HL-60 (cell line): ENCODE measurements around the gene DENND1A.

Experiments
- DNase-seq, 2 experiments: peaks; one replicate each; pipeline ENCODE4 v3.0.0-alpha.2; 2010 to 2020; ENCODE audit warnings: low read depth in 1 of 2, low spot score in 1 of 2
- H3K27ac ChIP-seq: fragments of 250-450 bp; sonication (Bioruptor Pico); replicated peaks from 2 replicates; pipeline ENCODE4 v1.5.1; 2020; ENCODE audit warnings: mild to moderate bottlenecking, moderate library complexity
- H3K27me3 ChIP-seq: fragments of 250-450 bp; sonication (Bioruptor Pico); 2 replicates; pipeline ENCODE4 v1.5.1; 2021; ENCODE audit warnings: mild to moderate bottlenecking, moderate library complexity; ENCODE audit not compliant: insufficient read depth, poor library complexity, severe bottlenecking
- H3K4me3 ChIP-seq: replicated peaks from 2 replicates; pipeline ENCODE4 v1.5.1; 2011; ENCODE audit warnings: mild to moderate bottlenecking, control low read depth, low read length; ENCODE audit not compliant: insufficient read depth
- GABPA ChIP-seq: IDR thresholded peaks from 2 replicates; pipeline ENCODE4 v1.6.1; 2012; ENCODE audit warnings: low read depth
- POLR2AphosphoS5 ChIP-seq: IDR thresholded peaks from 2 replicates; pipeline ENCODE4 v1.6.1; 2012; ENCODE audit warnings: low read depth
- SPI1 ChIP-seq: IDR thresholded peaks from 2 replicates; pipeline ENCODE4 v1.6.1; 2012; ENCODE audit warnings: low read depth, mild to moderate bottlenecking, borderline replicate concordance
- TF ChIP-seq, protein P1 (sequence below): IDR thresholded peaks from one replicate; pipeline ENCODE4 v1.5.1; 2011; ENCODE audit warnings: low read length, control low read depth, inconsistent platforms; ENCODE audit not compliant: insufficient read depth
- TF ChIP-seq, protein P2 (sequence below): IDR thresholded peaks from 2 replicates; pipeline ENCODE4 v1.6.1; 2012; ENCODE audit warnings: low read depth; ENCODE audit not compliant: insufficient replicate concordance

Gene DENND1A

DNA sequence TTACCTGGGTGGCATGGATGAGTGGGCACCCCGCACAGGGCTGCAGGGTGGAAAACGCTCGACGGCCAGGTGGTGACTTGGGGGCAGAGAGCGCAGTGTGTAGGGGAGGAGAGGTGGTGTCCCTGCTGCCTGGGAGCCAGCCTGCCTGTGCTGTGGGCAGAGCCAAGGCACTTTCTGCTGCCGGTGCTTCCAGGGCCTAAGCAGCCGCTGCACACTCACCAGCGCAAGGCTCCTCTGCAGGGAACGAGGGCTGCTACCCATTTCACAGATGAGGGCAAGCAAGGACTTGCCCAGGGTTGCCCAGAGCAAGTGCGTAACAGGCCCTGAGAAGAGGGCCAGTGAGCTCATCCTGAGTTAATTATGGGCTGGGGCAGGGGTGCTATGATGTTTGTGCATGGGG lies 511.4 kb downstream of the DENND1A start:
- no peak for TF ChIP-seq SPI1
- TF ChIP-seq, protein P1, sequence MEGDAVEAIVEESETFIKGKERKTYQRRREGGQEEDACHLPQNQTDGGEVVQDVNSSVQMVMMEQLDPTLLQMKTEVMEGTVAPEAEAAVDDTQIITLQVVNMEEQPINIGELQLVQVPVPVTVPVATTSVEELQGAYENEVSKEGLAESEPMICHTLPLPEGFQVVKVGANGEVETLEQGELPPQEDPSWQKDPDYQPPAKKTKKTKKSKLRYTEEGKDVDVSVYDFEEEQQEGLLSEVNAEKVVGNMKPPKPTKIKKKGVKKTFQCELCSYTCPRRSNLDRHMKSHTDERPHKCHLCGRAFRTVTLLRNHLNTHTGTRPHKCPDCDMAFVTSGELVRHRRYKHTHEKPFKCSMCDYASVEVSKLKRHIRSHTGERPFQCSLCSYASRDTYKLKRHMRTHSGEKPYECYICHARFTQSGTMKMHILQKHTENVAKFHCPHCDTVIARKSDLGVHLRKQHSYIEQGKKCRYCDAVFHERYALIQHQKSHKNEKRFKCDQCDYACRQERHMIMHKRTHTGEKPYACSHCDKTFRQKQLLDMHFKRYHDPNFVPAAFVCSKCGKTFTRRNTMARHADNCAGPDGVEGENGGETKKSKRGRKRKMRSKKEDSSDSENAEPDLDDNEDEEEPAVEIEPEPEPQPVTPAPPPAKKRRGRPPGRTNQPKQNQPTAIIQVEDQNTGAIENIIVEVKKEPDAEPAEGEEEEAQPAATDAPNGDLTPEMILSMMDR: no peak
- TF ChIP-seq GABPA: no peak
- TF ChIP-seq, protein P2, sequence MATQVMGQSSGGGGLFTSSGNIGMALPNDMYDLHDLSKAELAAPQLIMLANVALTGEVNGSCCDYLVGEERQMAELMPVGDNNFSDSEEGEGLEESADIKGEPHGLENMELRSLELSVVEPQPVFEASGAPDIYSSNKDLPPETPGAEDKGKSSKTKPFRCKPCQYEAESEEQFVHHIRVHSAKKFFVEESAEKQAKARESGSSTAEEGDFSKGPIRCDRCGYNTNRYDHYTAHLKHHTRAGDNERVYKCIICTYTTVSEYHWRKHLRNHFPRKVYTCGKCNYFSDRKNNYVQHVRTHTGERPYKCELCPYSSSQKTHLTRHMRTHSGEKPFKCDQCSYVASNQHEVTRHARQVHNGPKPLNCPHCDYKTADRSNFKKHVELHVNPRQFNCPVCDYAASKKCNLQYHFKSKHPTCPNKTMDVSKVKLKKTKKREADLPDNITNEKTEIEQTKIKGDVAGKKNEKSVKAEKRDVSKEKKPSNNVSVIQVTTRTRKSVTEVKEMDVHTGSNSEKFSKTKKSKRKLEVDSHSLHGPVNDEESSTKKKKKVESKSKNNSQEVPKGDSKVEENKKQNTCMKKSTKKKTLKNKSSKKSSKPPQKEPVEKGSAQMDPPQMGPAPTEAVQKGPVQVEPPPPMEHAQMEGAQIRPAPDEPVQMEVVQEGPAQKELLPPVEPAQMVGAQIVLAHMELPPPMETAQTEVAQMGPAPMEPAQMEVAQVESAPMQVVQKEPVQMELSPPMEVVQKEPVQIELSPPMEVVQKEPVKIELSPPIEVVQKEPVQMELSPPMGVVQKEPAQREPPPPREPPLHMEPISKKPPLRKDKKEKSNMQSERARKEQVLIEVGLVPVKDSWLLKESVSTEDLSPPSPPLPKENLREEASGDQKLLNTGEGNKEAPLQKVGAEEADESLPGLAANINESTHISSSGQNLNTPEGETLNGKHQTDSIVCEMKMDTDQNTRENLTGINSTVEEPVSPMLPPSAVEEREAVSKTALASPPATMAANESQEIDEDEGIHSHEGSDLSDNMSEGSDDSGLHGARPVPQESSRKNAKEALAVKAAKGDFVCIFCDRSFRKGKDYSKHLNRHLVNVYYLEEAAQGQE: no peak
- TF ChIP-seq POLR2AphosphoS5: no peak

DNA sequence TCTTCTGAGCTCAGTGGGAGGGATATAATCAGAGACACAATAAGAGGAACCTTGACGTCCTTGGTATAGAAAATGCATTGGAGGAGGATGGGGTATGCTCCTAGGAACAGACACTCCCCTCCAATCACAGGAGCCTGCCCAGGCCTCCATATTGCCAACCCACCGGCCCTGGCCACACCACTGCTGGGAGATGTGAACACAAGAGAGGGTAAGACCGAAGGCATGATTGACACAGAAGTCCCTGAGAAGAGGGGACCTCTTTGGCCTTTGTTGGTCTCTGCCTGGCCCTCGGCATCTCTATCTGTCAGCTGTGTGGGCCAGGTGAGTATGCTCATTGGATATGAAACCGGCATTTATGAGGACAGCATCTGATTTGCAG lies 511.9 kb downstream of the DENND1A start:
- H3K27ac ChIP-seq: no peak overlapping the region
- H3K27me3 ChIP-seq: no peaks in the 10 kb centered on the region
- DNase-seq: no peak
- no peak for TF ChIP-seq POLR2AphosphoS5
- no peak for TF ChIP-seq SPI1
- no peak for TF ChIP-seq GABPA
- TF ChIP-seq, protein P2: no peak
- TF ChIP-seq, protein P1: no peak
- H3K4me3 ChIP-seq: no peak overlapping the region

More for the DNA sequence above, 511.4 kb downstream of the DENND1A start:
- Histone ChIP-seq H3K27me3 (no peaks in the 10 kb centered on the region), H3K4me3 (no peak overlapping the region), H3K27ac (no peak overlapping the region)
- no peak for DNase-seq

DNA sequence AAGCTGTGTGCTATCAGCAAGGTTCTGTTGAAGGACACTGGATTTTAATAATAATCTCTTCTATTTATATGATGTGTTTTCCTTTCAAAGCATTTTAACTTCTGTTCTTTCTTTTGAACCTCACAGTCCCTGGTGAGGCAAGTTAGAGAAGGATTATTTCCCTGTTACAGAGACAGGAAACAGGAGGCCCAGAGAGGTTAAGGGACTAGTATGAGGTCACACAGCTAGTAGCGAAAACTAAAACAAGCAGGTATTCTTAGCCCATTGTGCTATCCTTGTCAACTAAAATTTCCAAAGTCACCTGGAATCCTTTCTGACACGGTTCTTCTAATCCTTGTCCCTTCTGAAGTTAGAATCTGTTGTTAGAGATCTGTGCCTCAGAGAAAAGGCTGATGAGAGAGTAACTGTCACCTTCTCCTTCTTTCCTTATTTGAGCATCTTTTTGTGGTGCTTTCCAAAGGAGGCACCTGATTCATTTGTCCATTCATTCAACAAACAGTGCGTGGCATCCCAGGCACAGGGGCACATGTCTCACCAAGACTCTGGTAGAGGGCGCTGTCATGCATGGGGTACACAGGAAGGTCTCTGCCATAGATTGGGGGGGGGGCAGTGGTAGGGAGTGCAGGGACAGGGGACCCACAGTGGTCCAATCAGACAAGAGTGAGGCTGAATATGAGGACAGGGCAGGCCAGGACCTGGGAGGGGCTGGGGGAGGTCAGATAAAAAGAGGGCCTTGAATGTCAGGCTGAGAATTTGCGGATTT lies 512.5 kb downstream of the DENND1A start:
- no peak for DNase-seq
- TF ChIP-seq GABPA (no peak), SPI1 (no peak), POLR2AphosphoS5 (no peak)
- TF ChIP-seq, protein P2: no peak
- TF ChIP-seq, protein P1: no peak
- no peak overlapping the region for H3K27ac ChIP-seq
- no peaks in the 10 kb centered on the region for H3K27me3 ChIP-seq
- H3K4me3 ChIP-seq: no peak overlapping the region
